ENCODE measurements around the gene EHD3. TPM values are rescaled to one million over a fixed set of nuclear protein-coding genes. Genes with fewer than 3 reads are reported as not detected.

EHD3 gene
- total and polyA plus RNA-seq, 2 of the 13 experiments (the other 11 are each of a cell fraction or from before 2014, with no cell fraction given), result 0.20 to 0.69 TPM

GRCh38 chr2:31227711-31228125, 6.2 kb upstream of the EHD3 start:
- ATAC-seq (no peak), DNase-seq (ENCODE audit: low spot score) (no peak), FAIRE-seq (no peak)
- Histone ChIP-seq H3K4me3 (replicated peaks in 1 of 3; ENCODE audit: insufficient read depth in 1 of 3, low read depth in 2 of 3, low read length in 3 of 3) (no peak overlapping the region), H2AFZ (ENCODE audit: low read length) (no peak overlapping the region), H3K36me3 (replicated peaks in 1 of 2; ENCODE audit: control insufficient read depth in 1 of 2, insufficient read depth in 2 of 2, low read length in 2 of 2) (no peaks in the 10 kb centered on the region), H4K20me1 (ENCODE audit: insufficient read depth, low read length) (no peaks in the 10 kb centered on the region), H3K27me3 (ENCODE audit: control insufficient read depth in 1 of 2, insufficient read depth in 2 of 2, low read length in 2 of 2) (peaks cover 0 to 13% of the 10 kb centered on the region in 2 experiments; a peak in 3 of 5 replicates), H3K9ac (ENCODE audit: insufficient read depth, low read depth, low read length) (no peak overlapping the region), H3K79me2 (ENCODE audit: insufficient read depth, low read length) (no peaks in the 10 kb centered on the region), H3K4me1 (ENCODE audit: insufficient read depth, low read length) (no peaks in the 10 kb centered on the region), H3K27ac (ENCODE audit: extremely low read length, insufficient read depth, low read length) (no peak overlapping the region), H3K4me2 (ENCODE audit: low read depth, low read length) (no peak overlapping the region), H3K9me3 (ENCODE audit: low read length) (no peaks in the 10 kb centered on the region)
- ChIA-PET CTCF (ENCODE audit: low intra/inter-chr PET ratio, low total read pairs) (no interaction called here), POLR2A (no interaction called here)
- TF ChIP-seq DZIP1 (CRISPR knock-in tag; IDR thresholded peaks at IDR 0.05) (no peak), MAFK (conservative IDR thresholded peaks at IDR 0.05 in 1 of 2, IDR thresholded peaks at IDR 0.05 in 1 of 2; ENCODE audit: low read length in 2 of 2) (peak; percentile 76 to 90), ZFP90 (CRISPR knock-in tag; IDR thresholded peaks at IDR 0.05; ENCODE audit: borderline replicate concordance) (no peak), ZNF883 (CRISPR knock-in tag; IDR thresholded peaks at IDR 0.05; ENCODE audit: not compliant biosample characterization) (no peak), KAT8 (CRISPR knock-in tag; IDR thresholded peaks at IDR 0.05) (no peak), MAFF (IDR thresholded peaks at IDR 0.05; ENCODE audit: low read depth, low read length) (peak; percentile 66), SRSF4 (IDR thresholded peaks at IDR 0.05; ENCODE audit: low read depth, low read length, poor library complexity, severe bottlenecking) (no peak), SNAI1 (CRISPR knock-in tag; IDR thresholded peaks at IDR 0.05; ENCODE audit: borderline replicate concordance) (no peak), MED8 (CRISPR knock-in tag; IDR thresholded peaks at IDR 0.05; ENCODE audit: insufficient replicate concordance) (no peak), RBM39 (IDR thresholded peaks at IDR 0.05; ENCODE audit: low read depth, low read length, poor library complexity, severe bottlenecking) (no peak), ZNF232 (CRISPR knock-in tag; IDR thresholded peaks at IDR 0.05; ENCODE audit: borderline replicate concordance) (no peak)
- intact Hi-C loops (cut with micrococcal nuclease; ENCODE audit: unreplicated experiment), result no loop called here
- 22% methylated on average over 10 of the region's 10 CpGs for WGBS (ENCODE audit: low lambda C conversion rate)
- in situ Hi-C loops (cut with HindIII; ENCODE audit: extremely low pct_ligation_motif_present, low pct_unique_long_range_greater_than_20kb), result no loop called here
- BruUV-seq (replicated peaks), result no TSS peak

Data from HepG2 (cell line).